ENCODE results near the gene CBARP.

DNA sequence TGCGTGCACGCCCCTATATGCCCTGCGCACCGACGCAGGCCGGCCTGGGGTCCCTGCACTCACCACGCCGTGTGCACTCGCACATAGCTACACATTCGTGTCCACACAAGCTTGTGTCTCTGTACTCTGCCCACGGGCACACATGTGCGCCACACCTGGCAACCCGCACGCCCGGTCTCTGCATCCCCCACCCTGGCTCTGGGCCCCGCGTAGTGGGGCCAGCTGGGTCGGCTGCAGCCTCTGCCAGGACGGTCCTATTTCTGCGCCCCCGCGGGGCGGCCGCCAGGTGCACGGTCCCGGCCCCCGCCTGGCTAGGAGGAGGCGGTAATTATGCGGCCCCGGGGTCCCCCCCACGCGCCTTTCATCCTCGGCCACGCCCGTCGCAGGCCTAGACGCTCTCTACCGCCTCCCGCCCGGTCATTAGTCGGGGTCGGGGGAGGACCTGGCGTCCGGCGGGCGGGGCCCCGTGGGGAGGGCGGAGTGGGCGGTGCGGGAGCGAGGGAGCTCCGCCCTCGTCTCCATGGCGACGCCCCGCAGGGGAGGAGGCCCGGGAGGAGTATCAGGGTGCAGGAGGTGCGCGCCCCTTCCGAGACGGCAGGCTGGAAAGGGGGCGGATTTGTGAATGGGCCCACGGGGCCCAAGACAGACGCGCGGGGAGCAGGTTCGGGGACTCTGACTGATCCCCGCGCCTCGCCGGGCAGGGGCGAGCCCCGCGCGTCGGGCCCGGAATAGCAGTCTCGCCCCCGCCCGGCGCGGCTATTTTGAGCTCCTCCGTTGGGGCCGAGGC, 28.5 kb upstream of the CBARP start:
- peak; percentile 14; the same call in 1 of the 2 replicates for TF ChIP-seq POLR2A (IDR thresholded peaks at IDR 0.05; ENCODE audit: low read depth, low read length)
- TF ChIP-seq, protein P1, sequence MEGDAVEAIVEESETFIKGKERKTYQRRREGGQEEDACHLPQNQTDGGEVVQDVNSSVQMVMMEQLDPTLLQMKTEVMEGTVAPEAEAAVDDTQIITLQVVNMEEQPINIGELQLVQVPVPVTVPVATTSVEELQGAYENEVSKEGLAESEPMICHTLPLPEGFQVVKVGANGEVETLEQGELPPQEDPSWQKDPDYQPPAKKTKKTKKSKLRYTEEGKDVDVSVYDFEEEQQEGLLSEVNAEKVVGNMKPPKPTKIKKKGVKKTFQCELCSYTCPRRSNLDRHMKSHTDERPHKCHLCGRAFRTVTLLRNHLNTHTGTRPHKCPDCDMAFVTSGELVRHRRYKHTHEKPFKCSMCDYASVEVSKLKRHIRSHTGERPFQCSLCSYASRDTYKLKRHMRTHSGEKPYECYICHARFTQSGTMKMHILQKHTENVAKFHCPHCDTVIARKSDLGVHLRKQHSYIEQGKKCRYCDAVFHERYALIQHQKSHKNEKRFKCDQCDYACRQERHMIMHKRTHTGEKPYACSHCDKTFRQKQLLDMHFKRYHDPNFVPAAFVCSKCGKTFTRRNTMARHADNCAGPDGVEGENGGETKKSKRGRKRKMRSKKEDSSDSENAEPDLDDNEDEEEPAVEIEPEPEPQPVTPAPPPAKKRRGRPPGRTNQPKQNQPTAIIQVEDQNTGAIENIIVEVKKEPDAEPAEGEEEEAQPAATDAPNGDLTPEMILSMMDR (conservative IDR thresholded peaks at IDR 0.05; ENCODE audit: low read depth, low read length): no peak
- no peak for TF ChIP-seq ELK1 (IDR thresholded peaks at IDR 0.05; ENCODE audit: borderline replicate concordance, low read depth, low read length)
